Activated naive CD8-positive, alpha-beta T cell treated with anti-CD3 and anti-CD28 coated beads, Interleukin-2, amount 50 U/mL, for 16 hours (primary cell): Measurements from ENCODE around the gene LRP1B.

Experiments
- DNase-seq: peaks from one replicate; pipeline ENCODE4 v3.0.0-alpha.2; 2020; ENCODE audit warnings: low read depth, low spot score

The LRP1B gene

DNA sequence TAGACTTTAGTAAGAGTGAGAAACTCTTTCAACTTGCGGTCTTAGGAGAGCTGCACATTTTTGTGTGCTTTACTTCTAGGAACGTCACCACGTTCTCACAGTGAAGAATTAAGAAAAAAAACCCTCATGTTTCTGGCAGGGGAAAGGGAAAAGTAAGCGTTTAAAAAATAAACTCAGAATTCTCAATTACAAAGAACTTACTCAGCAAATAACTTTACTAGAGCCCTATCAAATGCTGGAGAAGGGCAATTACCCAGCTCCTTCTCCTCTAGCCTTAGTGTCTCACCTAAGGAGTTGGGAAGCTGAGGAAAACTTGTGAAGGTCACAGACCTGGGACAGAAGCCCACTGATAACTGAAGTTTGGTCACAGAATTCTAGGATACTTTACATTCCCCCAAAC is 1500.3 kb downstream of the LRP1B start:
- DNase-seq: no peak

- no peak for DNase-seq
Measured at GRCh38 chr2:140627885-140628284, 1502.9 kb downstream of the LRP1B start.

- no peak for DNase-seq
Measured at GRCh38 chr2:140627136-140627535, 1503.7 kb downstream of the LRP1B start.

- no peak for DNase-seq
Measured at GRCh38 chr2:140624200-140624599, 1506.6 kb downstream of the LRP1B start.

DNA sequence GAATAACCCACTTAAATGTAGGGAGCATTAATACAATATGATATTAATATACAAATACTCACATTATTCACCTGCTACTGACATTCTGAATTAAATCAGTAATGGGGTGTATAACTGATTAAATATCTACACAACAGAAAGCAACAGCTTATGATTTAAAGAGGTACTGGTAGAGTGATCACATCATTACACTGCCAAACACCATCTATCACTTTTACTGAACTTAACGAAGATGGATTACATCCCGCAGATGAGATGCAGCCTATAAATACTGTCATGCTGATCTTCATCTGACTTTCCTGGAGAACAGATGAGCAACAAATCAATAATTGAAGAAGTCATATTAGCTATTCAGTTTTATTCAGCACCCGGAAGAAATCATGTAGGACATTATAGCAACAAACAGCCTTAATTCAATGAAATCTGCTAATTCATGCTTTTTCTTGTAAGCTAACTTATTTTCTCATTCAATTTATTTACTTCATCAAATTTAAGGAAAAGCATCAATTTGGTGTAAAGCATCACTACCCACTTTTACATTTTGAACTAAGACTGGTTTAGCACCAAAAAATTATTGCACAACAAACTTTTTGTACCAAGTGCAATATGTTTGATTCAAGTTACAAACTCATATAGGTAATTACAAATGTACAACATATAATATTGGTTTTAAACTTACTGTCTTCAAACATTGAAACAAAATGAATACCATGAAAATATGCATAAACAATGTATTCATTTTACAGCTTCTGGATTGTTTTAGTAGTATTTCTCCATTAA is 1509.0 kb downstream of the LRP1B start:
- DNase-seq: no peak

GRCh38 chr2:140604788-140605187 is 1526.0 kb downstream of the LRP1B start:
- no peak for DNase-seq

GRCh38 chr2:140604096-140604495 is 1526.7 kb downstream of the LRP1B start:
- DNase-seq: no peak

- no peak for DNase-seq
Measured at GRCh38 chr2:140603416-140603815, 1527.4 kb downstream of the LRP1B start.

GRCh38 chr2:140601801-140602200 is 1529.0 kb downstream of the LRP1B start:
- no peak for DNase-seq

DNA sequence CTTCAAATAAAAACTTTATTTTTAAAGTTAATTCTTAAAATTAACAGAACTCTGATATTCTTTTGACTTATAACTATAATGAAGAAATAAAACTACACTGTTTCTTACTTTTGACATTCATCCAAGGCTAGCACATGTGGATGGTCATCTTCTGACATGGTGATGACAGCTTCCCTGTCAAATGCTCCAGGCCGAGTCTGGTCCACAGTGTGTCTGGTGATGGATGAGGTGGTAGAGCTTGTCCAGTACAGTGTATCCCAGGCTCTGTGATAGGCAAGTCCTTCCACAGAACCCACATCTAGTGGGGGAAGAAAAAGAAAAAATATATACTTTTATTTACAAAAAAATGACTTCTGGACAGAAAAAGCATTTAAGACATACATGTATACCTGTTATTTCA is 1529.5 kb downstream of the LRP1B start:
- DNase-seq: no peak

GRCh38 chr2:140600116-140600515 is 1530.7 kb downstream of the LRP1B start:
- no peak for DNase-seq

- DNase-seq: no peak
Measured at GRCh38 chr2:140597836-140598235, 1533.0 kb downstream of the LRP1B start.

DNA sequence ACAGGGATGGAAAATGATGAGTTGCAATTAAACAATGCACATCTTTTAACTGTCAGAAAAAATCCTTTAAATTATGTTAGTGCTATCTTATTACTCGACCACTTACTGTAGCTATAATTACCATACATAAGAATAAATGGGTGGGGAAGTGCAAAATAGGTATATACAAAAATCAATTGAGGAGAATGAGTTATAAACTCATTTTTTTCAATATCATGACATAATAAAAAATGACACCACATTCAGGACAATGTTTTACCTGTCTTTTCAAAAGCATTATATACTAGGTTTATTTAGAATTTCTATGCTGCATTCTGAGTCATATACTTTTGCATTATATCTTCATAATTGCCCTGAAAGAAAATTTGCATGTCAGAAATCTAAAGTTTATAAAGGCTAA is 1533.6 kb downstream of the LRP1B start:
- DNase-seq: no peak

- DNase-seq: no peak
Measured at GRCh38 chr2:140596447-140596846, 1534.4 kb downstream of the LRP1B start.

- DNase-seq: no peak
Measured at GRCh38 chr2:140595107-140595506, 1535.7 kb downstream of the LRP1B start.

DNA sequence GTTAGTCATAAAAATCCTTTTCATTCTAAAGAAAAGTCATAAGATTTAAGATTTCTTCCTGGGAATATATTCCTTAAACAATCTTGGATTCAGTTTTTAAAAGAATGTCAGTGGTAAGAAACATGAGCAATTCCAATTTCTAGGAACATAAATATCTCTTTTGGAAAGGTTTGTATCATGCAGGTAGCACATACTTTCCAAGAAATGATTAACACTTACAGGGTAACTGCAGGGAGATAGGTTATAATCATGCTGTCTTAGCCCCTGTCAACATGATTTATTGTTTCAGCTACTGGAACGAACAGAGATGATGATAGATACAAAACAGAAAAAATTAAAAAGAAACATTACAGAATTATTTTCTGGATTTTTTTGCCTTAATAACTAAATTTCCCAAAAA is 1537.7 kb downstream of the LRP1B start:
- no peak for DNase-seq

DNA sequence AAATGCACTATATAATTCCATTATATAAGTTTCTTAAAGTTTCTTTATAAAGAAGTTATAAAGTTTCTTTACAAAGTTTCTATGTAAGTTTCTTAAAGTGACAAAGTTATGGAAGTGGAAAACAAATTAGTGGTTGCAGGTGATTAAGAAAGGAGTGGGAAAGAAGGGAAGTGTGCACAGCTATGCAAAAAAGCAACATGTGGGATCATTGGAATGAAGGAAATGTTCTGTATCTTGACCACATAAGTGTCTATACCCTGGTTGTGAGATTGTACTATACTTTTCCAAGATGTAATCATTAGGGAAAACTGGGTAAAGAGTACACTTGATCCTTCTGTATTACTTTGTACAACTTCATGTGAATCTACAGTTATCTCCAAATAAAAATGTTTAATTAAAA is 1541.1 kb downstream of the LRP1B start:
- no peak for DNase-seq

- no peak for DNase-seq
Measured at GRCh38 chr2:140589273-140589672, 1541.5 kb downstream of the LRP1B start.

DNA sequence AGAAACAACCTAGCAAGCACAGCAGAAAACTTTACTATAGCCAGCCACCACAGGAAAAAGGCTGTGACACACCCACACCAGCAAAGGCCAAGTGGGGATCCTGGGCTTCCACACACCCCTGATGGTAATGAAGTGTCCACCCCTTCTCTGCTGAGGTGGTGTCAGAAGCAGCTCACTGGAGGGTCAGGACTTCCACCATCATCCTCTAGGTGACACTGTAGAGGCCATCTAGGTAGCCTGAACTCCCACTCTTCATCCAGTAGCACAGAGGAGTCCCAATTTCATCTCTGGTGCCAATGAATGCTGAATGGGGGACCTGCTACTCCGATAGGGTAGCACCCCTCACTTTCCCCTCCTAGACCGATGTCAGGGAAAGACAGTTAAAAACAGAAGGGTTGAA is 1544.4 kb downstream of the LRP1B start:
- no peak for DNase-seq

GRCh38 chr2:140585016-140585415 is 1545.8 kb downstream of the LRP1B start:
- DNase-seq: no peak

DNA sequence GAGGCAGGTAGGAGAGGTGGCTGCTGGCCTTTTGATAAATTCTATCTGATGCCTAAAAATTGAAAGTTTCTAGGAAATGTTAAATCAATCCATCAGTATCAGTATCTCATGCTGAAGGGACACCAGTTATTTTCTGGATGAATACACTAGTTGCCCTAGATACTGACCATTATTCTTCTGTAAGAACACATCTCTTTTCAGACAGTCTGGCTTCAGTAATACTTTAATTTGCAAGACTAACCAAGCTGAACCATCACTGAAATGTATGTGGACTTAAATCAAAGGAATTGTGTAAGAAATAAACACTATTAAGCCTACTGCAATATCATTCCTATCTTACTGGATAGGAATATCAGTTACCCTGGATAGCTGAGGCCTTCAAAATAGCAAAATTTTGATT is 1546.3 kb downstream of the LRP1B start:
- DNase-seq: no peak

- no peak for DNase-seq
Measured at GRCh38 chr2:140580532-140581151, 1550.2 kb downstream of the LRP1B start.

DNA sequence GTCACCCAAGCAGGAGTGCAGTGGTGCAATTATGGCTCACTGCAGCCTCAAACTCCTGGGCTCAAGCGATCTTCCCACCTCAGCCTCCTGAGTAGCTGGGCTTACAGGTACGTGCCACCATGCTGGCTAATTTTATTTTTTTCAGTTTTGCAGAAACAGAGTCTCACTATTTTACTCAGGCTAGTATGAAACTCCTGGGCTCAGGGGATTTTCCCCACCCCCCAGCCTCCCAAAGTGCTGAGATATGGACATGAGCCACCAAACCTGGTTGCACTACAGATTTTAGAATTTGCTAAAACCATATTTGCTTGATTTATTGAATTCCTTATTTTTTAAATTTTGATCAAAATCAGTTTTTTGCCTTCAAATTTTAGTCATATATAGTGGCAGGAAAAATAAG is 1553.4 kb downstream of the LRP1B start:
- DNase-seq: no peak
